Measurements from ENCODE around the gene NFIA. TPM values are rescaled to one million over a fixed set of nuclear protein-coding genes. Genes with fewer than 3 reads are reported as not detected.

NFIA gene
- total RNA-seq, 1 donor from 2014 or later: 163 TPM

DNA sequence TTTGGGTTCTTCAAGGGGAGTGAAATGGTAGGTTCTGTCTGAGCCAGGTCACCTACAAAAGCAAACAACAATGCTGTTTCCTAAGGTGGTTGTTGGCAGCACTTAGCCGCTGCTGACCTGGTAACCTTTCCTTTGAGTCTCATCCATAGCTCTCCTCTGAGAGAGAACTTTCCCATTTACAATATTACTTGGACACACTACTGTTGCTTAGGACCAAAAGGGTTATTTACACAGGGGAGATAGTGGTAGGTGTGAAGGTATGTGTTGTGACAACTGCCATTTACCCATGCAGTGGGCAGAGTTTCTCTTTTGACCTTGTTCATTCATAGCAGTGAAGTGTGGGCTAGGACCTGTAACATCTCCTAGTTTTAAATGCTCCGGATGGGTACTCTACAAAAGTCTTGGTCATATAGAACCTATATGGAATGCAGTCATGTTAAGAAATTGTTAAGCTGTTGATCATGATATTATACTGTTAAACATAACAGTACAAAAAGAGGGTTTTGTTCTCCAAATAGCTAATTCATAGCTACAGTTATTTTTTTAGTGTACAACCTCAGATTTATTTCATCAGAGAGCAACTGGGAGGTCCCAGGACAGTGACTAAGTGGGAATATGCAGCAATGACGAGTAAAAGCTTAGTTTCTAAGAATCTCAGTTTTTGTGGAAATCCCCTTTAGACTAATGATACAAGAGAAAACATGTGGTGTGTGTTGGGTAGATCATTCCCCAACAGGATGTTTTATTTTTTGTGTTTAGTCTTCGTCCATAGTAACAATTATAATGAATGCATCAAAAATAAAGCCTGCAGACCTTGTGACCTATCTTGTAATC is 219.7 kb downstream of the NFIA start:
- no peak overlapping the region for H3K27ac Mint-ChIP-seq
- H3K9me3 Mint-ChIP-seq: peaks cover 9% of the 10 kb centered on the region
- DNase-seq (ENCODE audit: low spot score in 2 of 2, unreplicated experiment in 2 of 2): no peak
- peaks cover 26% of the 10 kb centered on the region for H3K36me3 Mint-ChIP-seq
- no peaks in the 10 kb centered on the region for H3K27me3 Mint-ChIP-seq (ENCODE audit: low read depth)
- H3K4me3 Mint-ChIP-seq: no peak overlapping the region
- peaks cover 20% of the 10 kb centered on the region for H3K4me1 Mint-ChIP-seq
- TF ChIP-seq CTCF (IDR thresholded peaks at IDR 0.05; ENCODE audit: unreplicated experiment): no peak

DNA sequence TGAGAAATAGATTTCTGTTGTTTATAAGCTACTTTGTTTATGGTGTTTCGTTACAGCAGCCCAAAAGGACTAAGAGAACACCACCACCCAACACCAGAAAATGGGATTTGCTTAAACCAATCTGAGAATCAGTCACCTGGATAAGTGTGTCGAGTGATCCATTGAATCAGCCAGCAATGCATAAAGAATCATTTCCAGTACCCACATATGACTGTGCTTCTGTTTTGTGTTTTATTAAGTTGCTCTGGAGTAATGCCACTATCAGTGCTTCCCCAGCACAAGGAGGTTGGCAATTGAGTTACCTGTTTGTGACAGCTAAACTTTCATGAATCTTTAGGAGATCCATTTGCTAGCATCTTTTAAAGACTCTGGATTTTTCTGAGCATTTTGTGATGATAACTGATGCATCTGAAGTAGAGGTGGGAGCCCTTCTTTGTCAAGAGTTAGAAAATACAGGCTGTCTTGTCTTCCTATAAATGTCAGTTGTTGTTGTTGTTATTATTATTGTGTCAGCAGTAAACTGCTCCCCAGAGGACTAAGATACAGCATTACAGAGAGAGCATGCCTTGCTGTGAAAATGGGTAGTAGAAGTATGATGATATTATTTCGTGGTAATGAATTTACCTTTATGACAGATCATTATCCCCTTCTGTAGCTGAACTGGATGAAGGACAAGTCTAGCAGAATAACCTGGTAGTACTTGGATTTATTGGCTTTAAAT is 225.2 kb downstream of the NFIA start:
- DNase-seq (ENCODE audit: low spot score in 2 of 2, unreplicated experiment in 2 of 2): no peak
- peaks cover 23% of the 10 kb centered on the region for H3K36me3 Mint-ChIP-seq
- no peaks in the 10 kb centered on the region for H3K9me3 Mint-ChIP-seq
- peaks cover 5% of the 10 kb centered on the region for H3K4me1 Mint-ChIP-seq
- no peaks in the 10 kb centered on the region for H3K27me3 Mint-ChIP-seq (ENCODE audit: low read depth)
- no peak overlapping the region for H3K4me3 Mint-ChIP-seq
- TF ChIP-seq CTCF (IDR thresholded peaks at IDR 0.05; ENCODE audit: unreplicated experiment): no peak
- H3K27ac Mint-ChIP-seq: no peak overlapping the region

GRCh38 chr1:61310057-61310456 is 227.7 kb downstream of the NFIA start:
- Mint-ChIP-seq H3K4me1 (peaks cover under 1% of the 10 kb centered on the region), H3K9me3 (peaks cover 5% of the 10 kb centered on the region), H3K4me3 (no peak overlapping the region), H3K36me3 (peaks cover 30% of the 10 kb centered on the region), H3K27ac (peak overlapping the region; percentile 73), H3K27me3 (ENCODE audit: low read depth) (no peaks in the 10 kb centered on the region)
- TF ChIP-seq CTCF (IDR thresholded peaks at IDR 0.05; ENCODE audit: unreplicated experiment): no peak
- DNase-seq (ENCODE audit: low spot score in 2 of 2, unreplicated experiment in 2 of 2): no peak

DNA sequence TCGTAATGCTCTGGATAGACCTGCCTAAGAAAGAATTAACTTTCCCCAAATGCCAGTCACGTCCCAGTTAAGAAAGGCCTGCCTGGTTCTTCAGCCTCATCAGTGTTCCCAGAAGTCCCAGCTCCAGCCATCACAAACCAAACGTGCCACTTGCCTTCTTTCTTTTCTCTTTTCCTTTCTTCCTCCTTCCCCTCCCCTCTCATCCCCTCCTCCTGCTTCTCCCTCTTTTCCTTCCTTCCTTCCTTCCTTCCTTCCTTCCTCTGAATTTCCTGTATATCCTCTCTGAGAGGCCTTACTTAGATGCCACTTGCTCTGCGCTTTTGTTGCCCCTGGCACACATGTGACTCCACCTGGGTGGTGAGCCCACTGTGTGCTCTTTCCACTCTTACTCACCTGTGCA is 228.2 kb downstream of the NFIA start:
- TF ChIP-seq CTCF (IDR thresholded peaks at IDR 0.05; ENCODE audit: unreplicated experiment): no peak
- no peak for DNase-seq (ENCODE audit: low spot score in 2 of 2, unreplicated experiment in 2 of 2)
- peaks cover 30% of the 10 kb centered on the region for H3K36me3 Mint-ChIP-seq
- H3K27ac Mint-ChIP-seq: no peak overlapping the region
- no peak overlapping the region for H3K4me3 Mint-ChIP-seq
- H3K9me3 Mint-ChIP-seq: peaks cover 5% of the 10 kb centered on the region
- no peaks in the 10 kb centered on the region for H3K27me3 Mint-ChIP-seq (ENCODE audit: low read depth)
- H3K4me1 Mint-ChIP-seq: peaks cover under 1% of the 10 kb centered on the region

DNA sequence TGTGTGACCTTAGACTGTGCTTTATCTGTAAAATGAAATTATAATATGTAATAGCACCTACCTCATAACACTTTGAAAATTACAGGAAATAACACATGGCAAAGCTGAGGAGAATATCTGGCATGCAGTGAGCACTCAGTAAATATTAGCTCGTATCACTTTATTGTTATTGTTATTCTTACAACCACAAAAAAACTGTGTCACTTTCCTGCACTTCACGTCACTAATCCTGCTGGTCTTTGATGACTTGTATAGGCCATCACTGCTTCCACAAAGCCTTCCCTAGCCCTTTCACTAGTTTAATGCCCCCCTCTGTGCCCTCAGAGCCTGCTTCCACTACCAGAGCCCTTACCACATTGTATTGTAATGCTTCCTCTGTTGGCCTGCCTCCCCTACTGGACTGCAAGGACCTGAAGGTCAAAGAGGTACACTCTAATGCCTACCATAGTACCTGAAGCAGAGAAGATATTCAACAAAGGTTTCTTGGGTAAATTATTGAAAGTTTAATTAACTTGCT is 231.6 kb downstream of the NFIA start:
- H3K27me3 Mint-ChIP-seq (ENCODE audit: low read depth): no peaks in the 10 kb centered on the region
- no peak for TF ChIP-seq CTCF (IDR thresholded peaks at IDR 0.05; ENCODE audit: unreplicated experiment)
- H3K27ac Mint-ChIP-seq: peak overlapping the region; percentile 47
- H3K4me3 Mint-ChIP-seq: no peak overlapping the region
- peaks cover 5% of the 10 kb centered on the region for H3K9me3 Mint-ChIP-seq
- no peak for DNase-seq (ENCODE audit: low spot score in 2 of 2, unreplicated experiment in 2 of 2)
- peaks cover 25% of the 10 kb centered on the region for H3K36me3 Mint-ChIP-seq
- peaks cover 14% of the 10 kb centered on the region for H3K4me1 Mint-ChIP-seq
